ENCODE results near the gene NFE2L2. TPM values are rescaled to one million over a fixed set of nuclear protein-coding genes. Genes with fewer than 3 reads are reported as not detected.
A peak's percentile ranks its signal among the peaks of the same experiment; 100 is the strongest.

The NFE2L2 gene
- total and polyA plus RNA-seq, 9 of the 15 experiments (the other 6 are each of a cell fraction or from before 2014, with no cell fraction given), result 29.3 to 120 (median 59.3) TPM

DNA sequence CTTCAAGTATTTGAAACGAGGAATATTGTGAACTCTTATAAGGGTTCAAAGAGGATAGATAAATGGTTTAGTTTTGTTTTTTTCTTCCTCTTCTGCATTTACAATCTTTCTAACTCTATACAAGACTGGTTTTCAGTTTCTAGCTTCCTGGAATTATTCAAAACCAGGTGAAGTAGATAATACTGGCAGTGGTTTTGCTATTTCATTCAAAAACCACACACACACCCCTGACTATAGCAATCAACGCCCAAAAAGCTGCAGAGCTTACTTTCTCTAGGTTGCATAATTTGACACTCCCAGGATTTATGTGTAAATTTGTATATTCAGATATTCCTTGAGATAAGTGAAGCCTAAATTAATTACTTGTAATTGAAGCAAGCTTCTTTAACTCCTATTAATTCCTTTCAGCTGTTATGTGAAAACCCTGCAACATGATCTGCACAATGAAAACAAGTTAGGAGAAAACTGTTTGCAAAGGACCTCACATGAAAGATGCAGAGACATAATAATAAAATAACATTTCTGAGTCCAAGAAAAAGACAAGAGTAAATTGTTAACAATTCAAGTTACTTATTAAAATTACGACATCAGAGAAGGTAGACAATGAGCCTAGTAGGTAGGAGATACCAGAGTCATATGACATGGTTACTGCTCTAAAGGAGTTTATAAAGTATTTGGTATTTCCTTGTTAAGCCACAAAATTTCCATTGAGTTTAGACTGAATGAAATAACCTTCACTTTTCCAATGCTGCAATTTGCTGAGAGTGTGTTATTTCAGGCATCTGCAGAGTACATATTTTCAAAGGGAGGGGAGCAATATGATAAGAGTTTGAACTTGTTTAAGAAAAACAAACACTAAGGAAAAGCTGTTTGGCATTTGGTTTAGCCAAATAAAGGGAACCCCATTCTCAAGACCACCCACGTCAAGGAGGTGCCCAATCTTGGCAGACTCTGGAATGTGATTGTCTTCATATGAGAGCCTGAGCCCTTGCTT, 1.6 kb upstream of the NFE2L2 start (continued):
- TF ChIP-seq, protein P1, sequence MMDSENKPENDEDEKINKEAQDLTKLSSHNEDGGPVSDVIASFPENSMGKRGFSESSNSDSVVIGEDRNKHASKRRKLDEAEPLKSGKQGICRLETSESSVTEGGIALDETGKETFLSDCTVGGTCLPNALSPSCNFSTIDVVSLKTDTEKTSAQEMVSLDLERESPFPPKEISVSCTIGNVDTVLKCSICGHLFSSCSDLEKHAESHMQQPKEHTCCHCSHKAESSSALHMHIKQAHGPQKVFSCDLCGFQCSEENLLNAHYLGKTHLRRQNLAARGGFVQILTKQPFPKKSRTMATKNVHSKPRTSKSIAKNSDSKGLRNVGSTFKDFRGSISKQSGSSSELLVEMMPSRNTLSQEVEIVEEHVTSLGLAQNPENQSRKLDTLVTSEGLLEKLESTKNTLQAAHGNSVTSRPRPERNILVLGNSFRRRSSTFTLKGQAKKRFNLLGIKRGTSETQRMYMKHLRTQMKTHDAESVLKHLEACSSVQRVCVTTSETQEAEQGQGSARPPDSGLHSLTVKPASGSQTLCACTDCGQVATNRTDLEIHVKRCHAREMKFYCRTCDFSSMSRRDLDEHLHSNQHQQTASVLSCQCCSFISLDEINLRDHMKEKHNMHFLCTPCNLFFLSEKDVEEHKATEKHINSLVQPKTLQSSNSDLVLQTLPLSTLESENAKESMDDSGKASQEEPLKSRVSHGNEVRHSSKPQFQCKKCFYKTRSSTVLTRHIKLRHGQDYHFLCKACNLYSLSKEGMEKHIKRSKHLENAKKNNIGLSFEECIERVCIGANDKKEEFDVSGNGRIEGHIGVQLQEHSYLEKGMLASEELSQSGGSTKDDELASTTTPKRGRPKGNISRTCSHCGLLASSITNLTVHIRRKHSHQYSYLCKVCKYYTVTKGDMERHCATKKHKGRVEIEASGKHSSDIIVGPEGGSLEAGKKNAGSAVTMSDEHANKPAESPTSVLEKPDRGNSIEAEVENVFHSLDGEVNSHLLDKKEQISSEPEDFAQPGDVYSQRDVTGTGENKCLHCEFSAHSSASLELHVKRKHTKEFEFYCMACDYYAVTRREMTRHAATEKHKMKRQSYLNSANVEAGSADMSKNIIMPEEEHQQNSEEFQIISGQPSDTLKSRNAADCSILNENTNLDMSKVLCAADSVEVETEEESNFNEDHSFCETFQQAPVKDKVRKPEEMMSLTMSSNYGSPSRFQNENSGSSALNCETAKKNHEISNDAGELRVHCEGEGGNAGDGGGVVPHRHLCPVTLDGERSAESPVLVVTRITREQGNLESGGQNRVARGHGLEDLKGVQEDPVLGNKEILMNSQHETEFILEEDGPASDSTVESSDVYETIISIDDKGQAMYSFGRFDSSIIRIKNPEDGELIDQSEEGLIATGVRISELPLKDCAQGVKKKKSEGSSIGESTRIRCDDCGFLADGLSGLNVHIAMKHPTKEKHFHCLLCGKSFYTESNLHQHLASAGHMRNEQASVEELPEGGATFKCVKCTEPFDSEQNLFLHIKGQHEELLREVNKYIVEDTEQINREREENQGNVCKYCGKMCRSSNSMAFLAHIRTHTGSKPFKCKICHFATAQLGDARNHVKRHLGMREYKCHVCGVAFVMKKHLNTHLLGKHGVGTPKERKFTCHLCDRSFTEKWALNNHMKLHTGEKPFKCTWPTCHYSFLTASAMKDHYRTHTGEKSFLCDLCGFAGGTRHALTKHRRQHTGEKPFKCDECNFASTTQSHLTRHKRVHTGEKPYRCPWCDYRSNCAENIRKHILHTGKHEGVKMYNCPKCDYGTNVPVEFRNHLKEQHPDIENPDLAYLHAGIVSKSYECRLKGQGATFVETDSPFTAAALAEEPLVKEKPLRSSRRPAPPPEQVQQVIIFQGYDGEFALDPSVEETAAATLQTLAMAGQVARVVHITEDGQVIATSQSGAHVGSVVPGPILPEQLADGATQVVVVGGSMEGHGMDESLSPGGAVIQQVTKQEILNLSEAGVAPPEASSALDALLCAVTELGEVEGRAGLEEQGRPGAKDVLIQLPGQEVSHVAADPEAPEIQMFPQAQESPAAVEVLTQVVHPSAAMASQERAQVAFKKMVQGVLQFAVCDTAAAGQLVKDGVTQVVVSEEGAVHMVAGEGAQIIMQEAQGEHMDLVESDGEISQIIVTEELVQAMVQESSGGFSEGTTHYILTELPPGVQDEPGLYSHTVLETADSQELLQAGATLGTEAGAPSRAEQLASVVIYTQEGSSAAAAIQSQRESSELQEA (IDR thresholded peaks at IDR 0.05; ENCODE audit: low read depth), result no peak
- TF ChIP-seq RBM17 (IDR thresholded peaks at IDR 0.05; ENCODE audit: borderline replicate concordance, low read depth, low read length) (no peak), ZNF696 (CRISPR knock-in tag; conservative IDR thresholded peaks at IDR 0.05) (no peak), ZNF280B (CRISPR knock-in tag; IDR thresholded peaks at IDR 0.05) (no peak), MAFG (tag; conservative IDR thresholded peaks at IDR 0.05) (peak; percentile 43), GABPB1 (CRISPR knock-in tag; IDR thresholded peaks at IDR 0.05) (no peak), FOSL1 (tag; conservative IDR thresholded peaks at IDR 0.05) (no peak), ARID2 (IDR thresholded peaks at IDR 0.05) (no peak), NFE2 (IDR thresholded peaks at IDR 0.05; ENCODE audit: low read depth) (peak; percentile 95), MAX (CRISPR knock-in tag; IDR thresholded peaks at IDR 0.05) (no peak), ZNF778 (CRISPR knock-in tag; IDR thresholded peaks at IDR 0.05) (no peak), THRA (IDR thresholded peaks at IDR 0.05) (no peak), ETS1 (conservative IDR thresholded peaks at IDR 0.05; ENCODE audit: control insufficient read depth, low read depth, low read length) (no peak), NR1H2 (CRISPR knock-in tag; IDR thresholded peaks at IDR 0.05) (no peak)

Measured in K562 (cell line).